ENCODE measurements around the gene FBRSL1.

Gene FBRSL1

DNA sequence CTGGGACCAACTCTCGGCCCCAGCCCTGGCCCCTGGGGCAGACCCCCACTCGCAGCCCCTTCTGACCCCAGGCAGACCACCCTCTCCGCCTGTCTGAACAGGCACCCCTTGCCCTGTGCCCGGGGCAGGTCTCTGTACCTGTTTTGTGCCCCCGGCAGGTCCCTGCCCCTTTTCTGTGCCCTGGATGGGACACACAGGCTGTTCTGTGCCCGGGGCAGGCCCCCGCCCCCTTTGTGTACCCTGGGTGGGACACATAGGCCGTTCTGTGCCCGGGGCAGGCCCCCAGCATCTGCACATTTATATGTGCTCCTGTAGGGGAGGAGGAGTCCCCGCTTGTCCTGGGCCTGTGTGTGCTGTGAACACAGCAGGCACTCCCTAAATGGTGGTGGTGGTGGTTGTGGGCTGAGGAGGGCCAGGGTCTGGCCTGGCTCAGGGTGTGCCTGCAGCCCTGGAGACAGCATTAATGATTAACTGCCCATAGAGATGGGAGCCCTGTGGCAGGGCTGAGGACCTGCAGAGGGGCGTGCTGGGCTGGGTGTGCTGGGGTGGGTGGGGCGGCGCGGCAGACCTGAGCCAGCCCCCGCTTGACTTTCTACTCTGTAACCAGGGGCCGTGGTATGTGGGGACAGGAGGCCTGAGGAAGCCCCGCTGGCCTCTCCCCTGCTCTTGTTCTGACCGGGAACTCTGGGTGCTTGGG is 3.7 kb downstream of the FBRSL1 start:
- Histone ChIP-seq H3K4me2 (peak overlapping the region; percentile 91 to 100 (median 99)), H3K27ac (peak overlapping the region in 2 of 11 experiments; percentile 18 to 21; a peak in 5 of 22 replicates), H3K27me3 (no peaks in the 10 kb centered on the region), H3K4me1 (peaks cover 77 to 89% (median 85%) of the 10 kb centered on the region in 10 experiments), H4K20me1 (peaks cover 80 to 84% (median 83%) of the 10 kb centered on the region in 11 experiments), H3K36me3 (peaks cover 0 to 28% (median 6%) of the 10 kb centered on the region in 11 experiments; a peak in 8 of 22 replicates), H3K9ac (peak overlapping the region in 9 of 11 experiments; percentile 86 to 93 (median 89); a peak in 16 of 22 replicates), H3K9me3 (replicated peaks in 1 of 11) (no peaks in the 10 kb centered on the region), H3K4me3 (peak overlapping the region in 1 of 10 experiments; percentile 86; a peak in 2 of 20 replicates)
- no peak for TF ChIP-seq Cebpa-rat (IDR thresholded peaks at IDR 0.05)

DNA sequence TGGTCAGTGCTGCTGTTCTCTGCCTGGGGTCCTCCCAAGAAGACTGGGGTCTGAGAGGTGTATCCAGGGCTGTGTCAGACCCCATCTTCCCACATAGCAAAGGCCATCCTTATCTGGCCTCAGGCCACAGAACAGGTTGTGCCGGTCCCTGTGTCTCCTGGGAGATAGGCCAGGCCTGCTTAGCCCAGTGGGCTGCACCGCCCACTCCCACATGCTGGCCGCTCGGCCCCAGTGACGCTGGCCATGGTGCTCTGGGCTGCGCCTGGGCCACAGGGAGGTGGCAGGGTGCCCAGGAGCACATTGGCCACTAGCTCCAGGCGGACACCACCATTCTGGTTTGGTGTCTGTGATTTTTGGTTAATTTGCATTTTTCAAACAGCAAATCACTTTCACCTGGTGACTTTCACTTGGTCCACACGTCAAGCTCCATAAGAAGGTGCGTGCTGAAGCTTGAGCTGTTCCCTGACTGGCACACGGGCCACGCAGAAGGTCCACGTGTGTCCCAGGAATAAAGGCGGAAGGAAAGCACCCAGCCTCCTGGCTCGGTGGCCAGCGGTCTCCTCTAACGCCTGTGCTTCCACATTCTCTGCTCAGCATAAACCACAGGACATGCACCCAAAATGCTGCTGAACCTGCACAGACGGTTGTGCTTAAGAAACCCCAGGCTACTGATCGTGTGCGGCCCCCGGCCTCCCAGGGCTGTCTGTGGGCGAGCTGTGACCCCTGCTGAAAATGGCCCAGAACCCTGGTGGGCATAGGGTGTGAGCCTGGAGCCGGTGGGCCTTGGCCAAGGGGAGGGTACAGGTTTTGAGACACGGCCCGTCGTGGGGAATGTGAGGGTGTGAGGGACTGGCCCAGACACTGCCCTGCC is 4.6 kb downstream of the FBRSL1 start:
- TF ChIP-seq Cebpa-rat (IDR thresholded peaks at IDR 0.05), result no peak
- Histone ChIP-seq H3K4me1 (peaks cover 83 to 90% (median 87%) of the 10 kb centered on the region in 10 experiments), H3K4me2 (peak overlapping the region; percentile 91 to 100 (median 99)), H3K36me3 (peaks cover 0 to 28% (median 6%) of the 10 kb centered on the region in 11 experiments; a peak in 8 of 22 replicates), H3K4me3 (no peak overlapping the region), H3K9ac (peak overlapping the region in 9 of 11 experiments; percentile 20 to 93 (median 86); a peak in 14 of 22 replicates), H4K20me1 (peaks cover 89 to 93% (median 92%) of the 10 kb centered on the region in 11 experiments), H3K27me3 (no peaks in the 10 kb centered on the region), H3K9me3 (replicated peaks in 1 of 11) (no peaks in the 10 kb centered on the region), H3K27ac (peak overlapping the region in 1 of 11 experiments; percentile 48; a peak in 2 of 22 replicates)

- Histone ChIP-seq H3K27me3 (no peaks in the 10 kb centered on the region), H3K9me3 (replicated peaks in 1 of 11) (no peaks in the 10 kb centered on the region), H3K36me3 (peaks cover 0 to 28% (median 6%) of the 10 kb centered on the region in 11 experiments; a peak in 8 of 22 replicates), H3K4me1 (peaks cover 89 to 96% (median 93%) of the 10 kb centered on the region in 10 experiments), H3K27ac (peak overlapping the region in 2 of 11 experiments; percentile 40 to 48; a peak in 3 of 22 replicates), H3K4me2 (peak overlapping the region; percentile 84 to 100 (median 99)), H4K20me1 (peaks cover 95 to 99% (median 98%) of the 10 kb centered on the region in 11 experiments), H3K4me3 (no peak overlapping the region), H3K9ac (peak overlapping the region in 9 of 11 experiments; percentile 20 to 89 (median 47); a peak in 13 of 22 replicates)
- no peak for TF ChIP-seq Cebpa-rat (IDR thresholded peaks at IDR 0.05)
Observed at GRCh38 chr12:132495165-132495544, 5.2 kb downstream of the FBRSL1 start.

DNA sequence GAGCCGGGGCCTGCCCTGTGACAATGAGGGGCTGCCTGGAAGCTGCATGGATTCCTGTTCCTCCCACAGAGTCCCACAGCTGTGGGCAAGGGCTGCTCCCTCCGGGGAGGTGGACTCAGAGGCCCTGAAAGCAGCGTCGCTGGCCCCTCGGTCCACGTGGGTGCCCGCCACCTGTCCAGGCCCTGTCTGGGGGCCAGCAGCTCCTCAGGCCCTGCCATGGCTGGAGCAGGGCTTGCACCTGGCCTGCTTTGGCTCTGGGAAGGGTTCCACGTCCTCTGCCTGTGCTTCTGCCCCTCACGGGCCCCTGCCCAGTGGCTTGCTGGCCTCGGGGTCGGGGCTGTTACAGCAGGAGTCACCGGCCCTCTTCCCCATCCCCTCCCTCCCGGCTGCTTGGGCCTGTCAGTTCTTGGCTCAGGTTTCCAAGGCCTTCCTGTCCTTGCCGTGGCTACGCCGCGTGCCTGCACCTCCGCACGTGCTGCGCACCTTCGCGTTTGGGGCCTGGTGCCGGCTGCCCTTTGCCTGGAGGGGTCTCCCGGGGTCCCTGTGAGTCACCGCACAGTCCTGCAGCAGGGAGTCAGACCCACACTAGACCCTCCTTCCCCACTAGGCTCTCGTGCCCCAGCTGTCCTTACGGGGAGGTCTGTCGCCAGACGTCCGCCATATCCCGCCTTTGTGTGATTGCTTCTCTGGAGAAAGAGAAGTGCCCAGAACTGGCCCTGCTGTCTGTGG is 5.8 kb downstream of the FBRSL1 start:
- H3K4me2 ChIP-seq, result peak overlapping the region; percentile 84 to 100 (median 99); a peak in 20 of 22 replicates
- TF ChIP-seq Cebpa-rat (IDR thresholded peaks at IDR 0.05), result no peak
- peaks cover 100% of the 10 kb centered on the region in 11 experiments for H4K20me1 ChIP-seq
- H3K36me3 ChIP-seq, result peaks cover 0 to 28% (median 6%) of the 10 kb centered on the region in 11 experiments; a peak in 8 of 22 replicates
- no peak overlapping the region for H3K4me3 ChIP-seq
- H3K27ac ChIP-seq, result peak overlapping the region in 2 of 11 experiments; percentile 40 to 48; a peak in 2 of 22 replicates
- no peaks in the 10 kb centered on the region for H3K27me3 ChIP-seq
- peaks cover 96 to 100% (median 99%) of the 10 kb centered on the region in 10 experiments for H3K4me1 ChIP-seq
- no peaks in the 10 kb centered on the region for H3K9me3 ChIP-seq (replicated peaks in 1 of 11)
- peak overlapping the region in 6 of 11 experiments; percentile 35 to 89 (median 50); a peak in 10 of 22 replicates for H3K9ac ChIP-seq

- Histone ChIP-seq H3K9me3 (replicated peaks in 1 of 11) (no peaks in the 10 kb centered on the region), H4K20me1 (peaks cover 100% of the 10 kb centered on the region in 11 experiments), H3K4me2 (peak overlapping the region; percentile 84 to 100 (median 99); a peak in 17 of 22 replicates), H3K4me3 (no peak overlapping the region), H3K9ac (peak overlapping the region in 5 of 11 experiments; percentile 20 to 89 (median 76); a peak in 6 of 22 replicates), H3K27ac (0 out of 22 replicates have a peak overlapping the region, but pooled peaks of 1 of the 11 experiments have one; percentile 4), H3K27me3 (no peaks in the 10 kb centered on the region), H3K4me1 (peaks cover 100% of the 10 kb centered on the region in 10 experiments), H3K36me3 (peaks cover 0 to 28% (median 6%) of the 10 kb centered on the region in 11 experiments; a peak in 8 of 22 replicates)
- no peak for TF ChIP-seq Cebpa-rat (IDR thresholded peaks at IDR 0.05)
Observed at GRCh38 chr12:132496358-132496669, 6.4 kb downstream of the FBRSL1 start.

DNA sequence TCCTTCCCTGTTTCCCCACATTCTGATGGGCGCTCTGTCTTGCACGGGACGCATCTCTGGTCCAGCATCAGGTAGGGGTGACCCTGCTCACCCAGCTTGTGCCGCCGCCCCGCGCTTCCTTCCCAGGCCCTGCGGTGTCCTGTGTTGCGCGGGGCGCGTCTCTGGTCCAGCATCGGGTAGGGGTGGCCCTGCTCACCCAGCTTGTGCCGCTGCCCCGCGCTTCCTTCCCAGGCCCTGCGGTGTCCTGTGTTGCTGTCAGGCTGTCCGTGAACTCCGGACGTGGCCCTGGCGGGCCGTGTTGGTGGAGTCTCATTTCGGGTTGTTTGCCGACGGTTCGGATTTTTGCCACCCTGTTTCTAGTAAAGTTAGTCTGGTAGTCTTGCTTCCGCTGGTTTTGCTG is 6.8 kb downstream of the FBRSL1 start:
- Histone ChIP-seq H3K27ac (peak overlapping the region in 2 of 11 experiments; percentile 65 to 71; a peak in 1 of 22 replicates), H3K9me3 (replicated peaks in 1 of 11) (no peaks in the 10 kb centered on the region), H3K4me3 (no peak overlapping the region), H3K9ac (peak overlapping the region; percentile 33 to 78 (median 65); a peak in 11 of 22 replicates), H3K36me3 (peaks cover 0 to 27% (median 6%) of the 10 kb centered on the region in 11 experiments; a peak in 8 of 22 replicates), H3K27me3 (no peaks in the 10 kb centered on the region), H3K4me2 (peak overlapping the region; percentile 84 to 100 (median 99); a peak in 20 of 22 replicates), H3K4me1 (peaks cover 100% of the 10 kb centered on the region in 10 experiments), H4K20me1 (peaks cover 100% of the 10 kb centered on the region in 11 experiments)
- TF ChIP-seq Cebpa-rat (IDR thresholded peaks at IDR 0.05), result no peak

GRCh38 chr12:132497514-132498405 is 7.8 kb downstream of the FBRSL1 start:
- Histone ChIP-seq H3K9me3 (replicated peaks in 1 of 11) (no peaks in the 10 kb centered on the region), H3K27ac (peak overlapping the region in 8 of 11 experiments; percentile 34 to 71 (median 58); a peak in 16 of 22 replicates), H4K20me1 (peaks cover 98 to 100% (median 99%) of the 10 kb centered on the region in 11 experiments), H3K4me3 (peak overlapping the region in 2 of 10 experiments; percentile 18 to 43; a peak in 2 of 20 replicates), H3K27me3 (no peaks in the 10 kb centered on the region), H3K4me1 (peaks cover 98 to 100% (median 99%) of the 10 kb centered on the region in 10 experiments), H3K36me3 (peaks cover 0 to 17% (median 6%) of the 10 kb centered on the region in 11 experiments; a peak in 6 of 22 replicates), H3K9ac (peak overlapping the region; percentile 33 to 78 (median 65); a peak in 21 of 22 replicates), H3K4me2 (peak overlapping the region; percentile 84 to 100 (median 99))
- no peak for TF ChIP-seq Cebpa-rat (IDR thresholded peaks at IDR 0.05)
